ENCODE results near the gene SIAE.

Gene SIAE

DNA sequence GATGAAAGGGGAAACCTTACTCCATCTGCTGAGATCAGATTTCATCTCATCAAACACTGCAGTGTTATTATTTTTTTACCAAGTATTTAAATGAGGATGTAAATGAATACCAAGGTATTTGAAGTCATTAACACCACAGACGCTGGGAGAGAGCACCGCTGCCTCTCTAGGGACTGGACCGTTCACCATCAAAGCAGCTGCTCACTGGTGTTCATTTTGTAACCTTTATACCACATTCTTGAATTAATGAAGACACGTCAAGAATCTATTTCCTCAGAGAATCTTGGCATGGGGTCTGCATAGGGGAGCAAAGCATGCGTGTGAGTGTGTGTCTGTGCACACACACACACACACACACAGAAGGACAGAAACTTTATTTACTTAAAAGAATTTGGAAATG lies 15.6 kb downstream of the SIAE start:
- TF ChIP-seq, protein P1, sequence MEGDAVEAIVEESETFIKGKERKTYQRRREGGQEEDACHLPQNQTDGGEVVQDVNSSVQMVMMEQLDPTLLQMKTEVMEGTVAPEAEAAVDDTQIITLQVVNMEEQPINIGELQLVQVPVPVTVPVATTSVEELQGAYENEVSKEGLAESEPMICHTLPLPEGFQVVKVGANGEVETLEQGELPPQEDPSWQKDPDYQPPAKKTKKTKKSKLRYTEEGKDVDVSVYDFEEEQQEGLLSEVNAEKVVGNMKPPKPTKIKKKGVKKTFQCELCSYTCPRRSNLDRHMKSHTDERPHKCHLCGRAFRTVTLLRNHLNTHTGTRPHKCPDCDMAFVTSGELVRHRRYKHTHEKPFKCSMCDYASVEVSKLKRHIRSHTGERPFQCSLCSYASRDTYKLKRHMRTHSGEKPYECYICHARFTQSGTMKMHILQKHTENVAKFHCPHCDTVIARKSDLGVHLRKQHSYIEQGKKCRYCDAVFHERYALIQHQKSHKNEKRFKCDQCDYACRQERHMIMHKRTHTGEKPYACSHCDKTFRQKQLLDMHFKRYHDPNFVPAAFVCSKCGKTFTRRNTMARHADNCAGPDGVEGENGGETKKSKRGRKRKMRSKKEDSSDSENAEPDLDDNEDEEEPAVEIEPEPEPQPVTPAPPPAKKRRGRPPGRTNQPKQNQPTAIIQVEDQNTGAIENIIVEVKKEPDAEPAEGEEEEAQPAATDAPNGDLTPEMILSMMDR (IDR thresholded peaks at IDR 0.05; ENCODE audit: control insufficient read depth, extremely low read depth, insufficient read depth): no peak
- H3K4me3 ChIP-seq (ENCODE audit: low read depth, low read length): no peak overlapping the region
- no peak for DNase-seq (ENCODE audit: low read depth)

DNA sequence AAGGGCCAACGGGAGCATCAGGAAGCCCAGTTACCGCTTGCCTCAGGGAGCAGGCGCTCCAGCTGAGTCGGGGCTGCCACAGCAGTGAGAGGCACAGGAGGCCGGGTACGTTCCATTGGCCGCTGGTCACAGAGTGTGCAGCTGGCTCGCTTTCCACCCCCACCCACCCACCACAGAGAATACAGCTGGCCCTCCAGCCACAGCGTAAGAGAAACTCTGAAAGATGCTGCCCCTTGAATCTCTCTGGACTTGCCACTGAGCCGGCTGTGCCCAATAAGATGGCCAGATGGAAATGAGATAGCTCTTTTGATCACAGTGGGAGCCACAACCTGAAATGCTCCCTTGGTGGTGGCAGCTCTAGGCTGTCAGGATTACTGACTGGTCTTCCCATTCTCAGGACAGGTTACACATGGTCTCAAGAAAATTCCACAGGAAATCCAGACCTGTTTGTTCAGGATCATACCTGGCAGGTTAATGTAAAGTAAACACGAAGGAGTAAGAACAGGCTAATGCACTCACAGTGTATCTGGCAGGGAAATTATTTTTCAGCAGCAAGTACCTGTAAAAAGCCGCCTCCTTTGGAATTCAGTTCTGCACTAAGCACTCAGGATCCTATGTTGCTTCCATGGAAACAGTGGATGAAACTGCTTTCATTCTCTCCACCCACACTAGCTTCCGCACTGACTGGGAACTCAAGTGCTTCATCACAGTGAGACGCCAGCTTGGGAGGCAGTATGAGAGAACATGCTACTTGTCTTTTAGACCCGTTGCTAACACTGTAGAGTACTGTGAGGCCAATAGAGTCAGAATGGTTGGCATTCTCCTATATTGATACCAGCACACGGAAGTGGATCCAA lies 16.5 kb downstream of the SIAE start:
- TF ChIP-seq, protein P1 (IDR thresholded peaks at IDR 0.05; ENCODE audit: control insufficient read depth, extremely low read depth, insufficient read depth): no peak
- DNase-seq (ENCODE audit: low read depth): peak; percentile 84

DNA sequence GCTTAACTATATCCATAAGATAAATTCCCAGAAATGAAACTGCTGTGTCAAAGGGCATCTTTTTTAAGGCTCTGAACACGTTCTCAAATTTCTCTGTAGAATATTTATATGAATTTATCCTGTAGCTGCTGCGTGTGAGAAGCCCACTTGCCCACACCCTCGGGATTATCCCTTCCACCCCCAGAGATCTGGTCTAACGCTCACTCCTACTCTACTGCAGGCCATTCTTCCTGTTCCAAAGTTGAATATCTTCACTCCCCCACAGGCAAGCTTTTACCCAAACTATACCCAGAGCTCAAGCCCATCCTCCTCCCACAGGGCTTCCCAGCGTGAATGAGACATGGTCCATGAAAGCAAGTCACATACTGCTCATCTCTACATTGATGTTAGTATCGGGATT lies 24.9 kb downstream of the SIAE start:
- TF ChIP-seq, protein P1 (IDR thresholded peaks at IDR 0.05; ENCODE audit: control insufficient read depth, extremely low read depth, insufficient read depth): no peak
- no peak for DNase-seq (ENCODE audit: low read depth)
- H3K4me3 ChIP-seq (ENCODE audit: low read depth, low read length): no peak overlapping the region

More for the DNA sequence above, 16.5 kb downstream of the SIAE start:
- H3K4me3 ChIP-seq (ENCODE audit: low read depth, low read length): peak overlapping the region; percentile 10; the same call in 1 of the 2 replicates

DNA sequence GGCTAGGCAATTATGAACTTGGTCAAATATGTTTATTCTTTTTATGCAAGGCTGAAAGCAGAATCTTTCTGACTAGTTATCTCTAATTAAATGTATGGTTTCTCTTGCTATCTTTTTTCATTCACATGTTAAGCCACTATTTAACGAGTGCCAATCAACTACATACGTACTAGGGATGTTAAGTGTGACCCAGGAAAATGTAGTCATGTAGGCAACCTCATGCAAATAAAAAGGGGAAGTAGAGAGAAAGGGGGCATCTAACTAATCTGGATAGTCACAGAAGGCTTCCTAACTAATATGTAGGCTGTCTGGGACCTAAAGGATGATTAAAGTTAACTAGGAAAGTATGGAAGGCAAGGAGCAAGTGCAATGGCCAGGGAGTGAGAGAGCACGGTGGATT lies 27.4 kb downstream of the SIAE start:
- no peak for DNase-seq (ENCODE audit: low read depth)
- TF ChIP-seq, protein P1 (IDR thresholded peaks at IDR 0.05; ENCODE audit: control insufficient read depth, extremely low read depth, insufficient read depth): no peak
- H3K4me3 ChIP-seq (ENCODE audit: low read depth, low read length): no peak overlapping the region

DNA sequence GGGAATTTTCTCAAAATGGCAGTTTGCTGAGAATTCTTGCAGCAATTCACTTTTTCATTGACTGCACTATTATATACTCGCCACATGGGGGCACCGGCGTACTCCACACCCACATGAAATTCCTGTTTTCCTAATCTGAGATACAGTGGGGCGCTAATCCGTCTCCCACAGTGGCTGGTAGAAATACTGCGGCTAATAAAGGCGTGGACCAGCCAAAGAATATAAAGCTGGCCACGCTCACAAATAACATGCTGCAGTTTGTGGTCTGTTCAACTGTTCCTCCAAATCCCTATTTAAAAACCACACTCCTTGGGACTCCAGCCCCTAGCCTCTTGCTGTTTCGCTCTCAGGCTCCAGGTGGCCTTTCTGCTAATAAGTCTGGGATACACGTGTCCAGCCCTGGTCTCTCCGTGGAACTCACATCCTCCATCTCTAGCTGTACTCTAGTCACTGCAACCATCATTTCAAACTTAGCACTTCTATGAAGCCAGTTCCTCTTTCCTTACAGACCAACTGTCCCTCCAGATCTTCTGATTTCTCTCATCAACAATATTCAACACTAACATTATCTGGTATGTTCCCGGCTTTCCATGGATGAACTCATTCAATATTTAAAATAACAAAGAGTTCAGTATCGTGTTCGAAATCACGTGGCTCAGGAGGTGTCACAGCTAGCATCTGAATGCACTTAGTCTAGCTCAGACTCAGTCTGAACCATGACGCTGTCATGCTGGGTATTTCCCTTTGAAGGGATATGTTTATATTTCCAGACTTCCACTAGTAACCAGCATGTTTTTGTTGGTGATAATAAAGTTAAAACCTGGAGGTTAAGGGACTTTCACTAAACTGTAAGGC lies 28.9 kb downstream of the SIAE start:
- H3K4me3 ChIP-seq (ENCODE audit: low read depth, low read length): no peak overlapping the region
- TF ChIP-seq, protein P1 (IDR thresholded peaks at IDR 0.05; ENCODE audit: control insufficient read depth, extremely low read depth, insufficient read depth): peak; percentile 80
- DNase-seq (ENCODE audit: low read depth): no peak

DNA sequence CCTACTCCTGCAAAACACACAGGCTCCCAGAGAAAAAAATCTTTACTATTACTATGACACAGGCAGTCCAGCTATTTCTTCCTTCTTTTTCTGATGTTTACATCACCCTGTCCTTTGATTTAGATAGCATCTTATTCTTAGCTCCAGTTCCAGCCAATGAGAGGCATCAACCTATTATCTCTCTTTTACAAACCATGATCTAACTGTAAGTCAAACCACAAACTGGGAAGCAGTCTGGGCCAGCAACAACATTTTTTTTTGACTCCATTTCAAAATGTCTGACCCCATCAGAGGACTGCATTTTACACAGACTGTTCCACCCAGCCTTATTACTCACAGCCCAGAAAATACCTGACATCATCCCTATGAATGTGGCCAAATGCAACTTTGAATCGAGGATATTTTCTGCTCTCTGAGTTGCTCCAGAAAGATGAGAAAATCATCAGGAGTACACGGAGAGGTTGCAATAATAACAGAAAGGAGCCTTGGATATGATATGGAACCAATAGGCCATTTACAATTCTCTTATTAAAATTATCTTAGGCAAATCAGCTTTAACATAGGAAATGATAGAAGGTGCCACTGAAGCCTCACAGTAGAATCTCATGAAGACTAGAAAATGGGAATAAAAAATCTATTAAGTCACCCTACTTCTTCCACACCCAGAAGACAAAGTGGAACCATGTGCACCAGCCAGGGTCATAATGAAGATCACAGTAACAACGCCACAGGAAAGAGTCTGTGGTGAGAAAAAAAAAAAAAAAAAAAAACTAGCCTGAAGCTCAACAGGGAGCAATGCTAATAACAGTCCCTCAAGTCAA lies 29.7 kb downstream of the SIAE start:
- H3K4me3 ChIP-seq (ENCODE audit: low read depth, low read length): no peak overlapping the region
- DNase-seq (ENCODE audit: low read depth): no peak
- TF ChIP-seq, protein P1 (IDR thresholded peaks at IDR 0.05; ENCODE audit: control insufficient read depth, extremely low read depth, insufficient read depth): no peak
